SU-DHL-6 (cell line): ENCODE results near the gene B3GNT3.

Source experiments
- EZH2phosphoT487 ChIP-seq: fragments of 200-600 bp; sonication (generic), shearing (Covaris generic); conservative IDR thresholded peaks from 2 replicates; pipeline ENCODE4 v1.6.1; 2018; ENCODE audit warnings: mild to moderate bottlenecking, antibody characterized with exemption, low read length, moderate library complexity, mixed read lengths
- TF ChIP-seq, protein P1 (sequence below): fragments of 200-600 bp; sonication (generic); IDR thresholded peaks from one replicate; pipeline ENCODE4 v1.5.1; 2017; ENCODE audit warnings: antibody characterized with exemption, mild to moderate bottlenecking, low read length, moderate library complexity; ENCODE audit not compliant: insufficient read depth, poor library complexity, severe bottlenecking

DNA sequence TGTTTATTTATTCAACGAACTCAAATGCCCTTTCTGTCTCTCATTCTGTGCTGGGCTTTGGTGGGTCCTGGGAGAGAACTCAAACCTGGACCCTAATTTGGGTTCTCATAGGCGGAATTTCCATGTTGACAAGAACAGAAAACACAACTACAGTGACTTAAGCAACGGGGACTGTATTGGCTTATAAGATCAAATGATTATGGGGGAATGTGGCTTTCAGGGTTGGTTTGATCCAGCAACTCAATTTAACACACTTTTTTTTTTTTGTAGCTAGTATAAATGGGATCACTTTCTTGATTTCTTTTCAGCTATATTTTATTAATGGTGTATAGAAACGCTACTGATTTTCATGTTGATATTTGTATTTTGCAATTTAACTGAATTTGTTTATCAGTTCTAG, 33.8 kb upstream of the B3GNT3 start:
- TF ChIP-seq, protein P1, sequence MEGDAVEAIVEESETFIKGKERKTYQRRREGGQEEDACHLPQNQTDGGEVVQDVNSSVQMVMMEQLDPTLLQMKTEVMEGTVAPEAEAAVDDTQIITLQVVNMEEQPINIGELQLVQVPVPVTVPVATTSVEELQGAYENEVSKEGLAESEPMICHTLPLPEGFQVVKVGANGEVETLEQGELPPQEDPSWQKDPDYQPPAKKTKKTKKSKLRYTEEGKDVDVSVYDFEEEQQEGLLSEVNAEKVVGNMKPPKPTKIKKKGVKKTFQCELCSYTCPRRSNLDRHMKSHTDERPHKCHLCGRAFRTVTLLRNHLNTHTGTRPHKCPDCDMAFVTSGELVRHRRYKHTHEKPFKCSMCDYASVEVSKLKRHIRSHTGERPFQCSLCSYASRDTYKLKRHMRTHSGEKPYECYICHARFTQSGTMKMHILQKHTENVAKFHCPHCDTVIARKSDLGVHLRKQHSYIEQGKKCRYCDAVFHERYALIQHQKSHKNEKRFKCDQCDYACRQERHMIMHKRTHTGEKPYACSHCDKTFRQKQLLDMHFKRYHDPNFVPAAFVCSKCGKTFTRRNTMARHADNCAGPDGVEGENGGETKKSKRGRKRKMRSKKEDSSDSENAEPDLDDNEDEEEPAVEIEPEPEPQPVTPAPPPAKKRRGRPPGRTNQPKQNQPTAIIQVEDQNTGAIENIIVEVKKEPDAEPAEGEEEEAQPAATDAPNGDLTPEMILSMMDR: no peak
- no peak for TF ChIP-seq EZH2phosphoT487
